Endothelial cell of umbilical vein (primary cell): ENCODE results near the gene SPON1. TPM values are rescaled to one million over a fixed set of nuclear protein-coding genes. Genes with fewer than 3 reads are reported as not detected.

ENCODE experiments used
- BruUV-seq: library from RNA; stranded (reverse); fragments of 400-500 nt; replicated peaks from 2 replicates; lab custom pipeline; 2021; lab: Mats Ljungman, UMichigan
- CTCF ChIA-PET: fragments of 300-600, 350-600 bp; sonication (Branson Sonifier 250); formaldehyde crosslinking; loops from one replicate; lab custom pipeline; 2021; ENCODE audit warnings: antibody characterized with exemption, inconsistent platforms; lab: Charles Lee
- POLR2A ChIA-PET: fragments of 300-600, 350-600 bp; sonication (Branson Sonifier 250); formaldehyde crosslinking; loops from one replicate; lab custom pipeline; 2021; ENCODE audit warnings: antibody characterized with exemption, inconsistent platforms; lab: Charles Lee
- DNase-seq: peaks from one replicate; pipeline ENCODE4 v3.0.0-alpha.2; 2011; ENCODE audit warnings: low read depth, low spot score
- FAIRE-seq: peaks from 2 replicates; lab custom pipeline; 2011; peaks lifted over from hg19 to GRCh38; lab: Jason Lieb, UNC
- H2AFZ ChIP-seq: 2 replicates; pipeline ENCODE4 v1.6.0; 2012; ENCODE audit warnings: low read depth, low read length, control low read depth, inconsistent platforms
- H3K27ac ChIP-seq: 2 replicates; pipeline ENCODE4 v1.5.1; 2011; ENCODE audit warnings: low read depth, mild to moderate bottlenecking, control low read depth, low read length, moderate library complexity; ENCODE audit not compliant: insufficient read depth
- H3K27me3 ChIP-seq, 2 experiments: 2 replicates each; pipeline versions ENCODE4 v1.6.0 to v1.6.1; 2011; ENCODE audit warnings: low read length in 2 of 2, mixed read lengths in 1 of 2; ENCODE audit not compliant: control insufficient read depth in 2 of 2, insufficient read depth in 2 of 2
- H3K36me3 ChIP-seq, 2 experiments: 2 replicates in 1 of 2; 3 replicates in 1 of 2; pipeline ENCODE4 v1.5.1; 2011; ENCODE audit warnings: low read length in 2 of 2, mild to moderate bottlenecking in 1 of 2, moderate library complexity in 1 of 2; ENCODE audit not compliant: control insufficient read depth in 2 of 2, insufficient read depth in 2 of 2; ENCODE audit errors: extremely low read depth in 1 of 2
- H3K4me1 ChIP-seq: 3 replicates; pipeline ENCODE4 v1.5.1; 2011; ENCODE audit warnings: mild to moderate bottlenecking, low read length; ENCODE audit not compliant: control insufficient read depth, insufficient read depth; ENCODE audit errors: extremely low read depth
- H3K4me2 ChIP-seq: 2 replicates; pipeline ENCODE4 v1.6.1; 2011; ENCODE audit warnings: low read length, control low read depth, mixed read lengths; ENCODE audit not compliant: insufficient read depth
- H3K4me3 ChIP-seq, 3 experiments: fragments of 200-600 bp in 1 of 3; sonication (generic), shearing (Covaris generic) in 1 of 3; replicated peaks in 1 of 3; 2 replicates each; pipeline ENCODE4 v1.5.1; 2011 to 2016; ENCODE audit warnings: control low read depth in 3 of 3, low read length in 3 of 3, mild to moderate bottlenecking in 2 of 3, inconsistent platforms in 1 of 3, low read depth in 1 of 3, moderate library complexity in 1 of 3; ENCODE audit not compliant: insufficient read depth in 1 of 3
- H3K79me2 ChIP-seq: 2 replicates; pipeline ENCODE4 v1.6.0; 2012; ENCODE audit warnings: low read length, inconsistent platforms; ENCODE audit not compliant: control insufficient read depth, insufficient read depth
- H3K9ac ChIP-seq: replicated peaks from 2 replicates; pipeline ENCODE3; 2011; ENCODE audit warnings: low read length, control low read depth; ENCODE audit not compliant: insufficient read depth; ENCODE audit errors: extremely low read depth
- H3K9me1 ChIP-seq: replicated peaks from 3 replicates; pipeline ENCODE4 v1.6.0; 2011; ENCODE audit warnings: mild to moderate bottlenecking, low read length; ENCODE audit not compliant: control insufficient read depth, insufficient read depth; ENCODE audit errors: extremely low read depth
- H3K9me3 ChIP-seq: replicated peaks from 2 replicates; pipeline ENCODE4 v1.5.1; 2012; ENCODE audit warnings: low read length, inconsistent platforms; ENCODE audit not compliant: control insufficient read depth, insufficient read depth
- H4K20me1 ChIP-seq: replicated peaks from 2 replicates; pipeline ENCODE3; 2011; ENCODE audit warnings: mild to moderate bottlenecking, low read length; ENCODE audit not compliant: control insufficient read depth, insufficient read depth; ENCODE audit errors: extremely low read depth
- CTCF ChIP-seq, 2 donors: IDR thresholded peaks; 1 replicate in 1 of 2; 2 replicates in 1 of 2; pipeline ENCODE4 v1.5.1; 2011; ENCODE audit warnings: low read length in 2 of 2, mild to moderate bottlenecking in 2 of 2, moderate library complexity in 2 of 2, control low read depth in 1 of 2, inconsistent platforms in 1 of 2, low read depth in 1 of 2; ENCODE audit not compliant: insufficient read depth in 1 of 2; ENCODE audit errors: extremely low read depth in 1 of 2
- EZH2 ChIP-seq: IDR thresholded peaks from 2 replicates; pipeline ENCODE4 v1.6.1; 2012; ENCODE audit warnings: borderline replicate concordance, low read depth, mild to moderate bottlenecking, moderate library complexity, low read length, inconsistent platforms; ENCODE audit not compliant: severe bottlenecking
- FOS ChIP-seq: IDR thresholded peaks from 2 replicates; pipeline ENCODE4 v1.6.1; 2011; ENCODE audit warnings: mild to moderate bottlenecking, low read length, moderate library complexity, borderline replicate concordance; ENCODE audit not compliant: insufficient read depth
- GATA2 ChIP-seq: IDR thresholded peaks from 2 replicates; pipeline ENCODE4 v1.7.0; 2011; ENCODE audit warnings: low read depth, mild to moderate bottlenecking, moderate library complexity, mixed read lengths, low read length; ENCODE audit not compliant: insufficient read length, insufficient read depth
- JUN ChIP-seq: IDR thresholded peaks from 2 replicates; pipeline ENCODE4 v1.6.1; 2011; ENCODE audit warnings: borderline replicate concordance, low read depth; ENCODE audit not compliant: insufficient read length, insufficient read depth
- MAX ChIP-seq: IDR thresholded peaks from 2 replicates; pipeline ENCODE4 v1.6.1; 2011; ENCODE audit not compliant: insufficient read depth, insufficient read length
- MYC ChIP-seq: IDR thresholded peaks from one replicate; pipeline ENCODE4 v1.6.1; 2011; ENCODE audit warnings: mild to moderate bottlenecking, low read depth, low read length
- POLR2A ChIP-seq: IDR thresholded peaks from 2 replicates; pipeline ENCODE4 v1.6.1; 2012; ENCODE audit warnings: low read depth, mild to moderate bottlenecking, control low read depth, low read length
- POLR2AphosphoS5 ChIP-seq: IDR thresholded peaks from 2 replicates; pipeline ENCODE4 v1.6.1; 2012; ENCODE audit warnings: low read depth, mild to moderate bottlenecking, control low read depth, low read length, moderate library complexity; ENCODE audit not compliant: insufficient read depth
- dilution Hi-C: fragments of 300-500 bp; cut with MboI; formaldehyde crosslinking; loops from one replicate; pipeline ENCODE4 v1.15.0; 2019; ENCODE audit warnings: low sequenced_read_pairs; ENCODE audit not compliant: extremely low pct_ligation_motif_present
- intact Hi-C: fragments of 100-400 bp; cut with micrococcal nuclease; formaldehyde crosslinking; loops from one replicate; pipeline ENCODE4 v1.10.0; 2022
- polyA plus RNA-seq, 4 experiments: library from polyadenylated mRNA; depleted of rRNA in 3 of 4; stranded (reverse) in 3 of 4; unstranded in 1 of 4; fragments of >200 nt; gene quantifications; 2 replicates each; pipeline versions ENCODE4 v1.2.1 to v1.2.3, GENCODE V29; 2011 to 2012; ENCODE audit warnings: missing spikeins in 1 of 4
- total RNA-seq: library from RNA; stranded (reverse); gene quantifications from 2 replicates; pipeline ENCODE4 v1.2.3, GENCODE V29; 2021

Gene SPON1
- total and polyA plus RNA-seq, 2 donors (not counting 3 experiments of a cell fraction or from before 2014, with no cell fraction given): 0.31 TPM; not detected in 1

GRCh38 chr11:13949876-13950275, 12.6 kb upstream of the SPON1 start:
- Histone ChIP-seq H3K4me1 (no peaks in the 10 kb centered on the region), H2AFZ (no peak overlapping the region), H3K9ac (no peak overlapping the region), H3K9me3 (no peaks in the 10 kb centered on the region), H3K4me3 (no peak overlapping the region), H3K27me3 (peaks cover 16 to 43% of the 10 kb centered on the region in 2 experiments), H3K79me2 (no peaks in the 10 kb centered on the region), H3K36me3 (no peaks in the 10 kb centered on the region), H3K27ac (no peak overlapping the region), H3K4me2 (no peak overlapping the region), H3K9me1 (no peaks in the 10 kb centered on the region), H4K20me1 (no peaks in the 10 kb centered on the region)
- dilution Hi-C loops: no loop called here
- FAIRE-seq (no peak), DNase-seq (peak; percentile 14)
- no TSS peak for BruUV-seq
- ChIA-PET POLR2A (no interaction called here), CTCF (interaction anchor here (1.0 kb wide), 1 partner anchor 301 kb away, joined by 3 read pairs; no protein-coding TSS in a partner anchor)
- TF ChIP-seq POLR2AphosphoS5 (no peak), EZH2 (no peak), FOS (no peak), CTCF (IDR thresholded peaks at IDR 0.05; ENCODE audit: extremely low read depth in 1 of 2, insufficient read depth in 1 of 2, low read depth in 1 of 2, low read length in 2 of 2) (no peak), POLR2A (no peak), MYC (no peak), MAX (no peak), JUN (no peak), GATA2 (no peak)
- intact Hi-C loops: loop anchor here (10.0 kb wide), 1 partner anchor 465 kb away; no protein-coding TSS in a partner anchor
